Measurements from ENCODE around the gene UTRN.
A peak's percentile ranks its signal among the peaks of the same experiment; 100 is the strongest.

Gene UTRN

DNA sequence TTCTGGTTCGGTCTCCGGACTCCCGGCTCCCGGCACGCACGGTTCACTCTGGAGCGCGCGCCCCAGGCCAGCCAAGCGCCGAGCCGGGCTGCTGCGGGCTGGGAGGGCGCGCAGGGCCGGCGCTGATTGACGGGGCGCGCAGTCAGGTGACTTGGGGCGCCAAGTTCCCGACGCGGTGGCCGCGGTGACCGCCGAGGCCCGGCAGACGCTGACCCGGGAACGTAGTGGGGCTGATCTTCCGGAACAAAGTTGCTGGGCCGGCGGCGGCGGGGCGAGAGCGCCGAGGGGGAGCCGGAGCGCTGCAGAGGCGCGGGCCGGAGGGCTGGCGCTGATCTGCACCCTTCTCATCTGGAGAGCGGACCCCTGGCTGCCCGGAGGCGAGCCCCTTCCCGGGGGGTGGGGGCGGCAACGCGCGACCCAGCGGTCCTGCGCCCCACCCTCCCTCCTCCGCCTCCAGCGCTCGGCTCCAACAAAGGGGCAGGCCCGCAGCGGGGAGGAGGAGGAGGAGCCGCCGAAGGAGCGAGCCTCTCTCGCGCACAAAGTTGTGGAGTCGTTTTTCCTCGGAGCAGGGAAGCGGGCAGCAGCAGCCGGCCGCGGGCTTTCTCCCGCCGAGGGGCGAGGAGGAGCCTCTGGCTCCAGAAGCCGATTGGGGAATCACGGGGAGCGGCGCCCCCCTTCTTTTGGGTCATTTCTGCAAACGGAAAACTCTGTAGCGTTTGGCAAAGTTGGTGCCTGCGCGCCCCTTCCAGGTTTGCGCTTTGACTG is at the start of gene UTRN:
Gene UTRN (plus strand): TSS at position 553 of the 765 bp plus-strand sequence. CDS start 6,494 bp downstream, outside the sequence.
- peak; percentile 94 for DNase-seq (ENCODE audit: low read depth, low spot score)

DNA sequence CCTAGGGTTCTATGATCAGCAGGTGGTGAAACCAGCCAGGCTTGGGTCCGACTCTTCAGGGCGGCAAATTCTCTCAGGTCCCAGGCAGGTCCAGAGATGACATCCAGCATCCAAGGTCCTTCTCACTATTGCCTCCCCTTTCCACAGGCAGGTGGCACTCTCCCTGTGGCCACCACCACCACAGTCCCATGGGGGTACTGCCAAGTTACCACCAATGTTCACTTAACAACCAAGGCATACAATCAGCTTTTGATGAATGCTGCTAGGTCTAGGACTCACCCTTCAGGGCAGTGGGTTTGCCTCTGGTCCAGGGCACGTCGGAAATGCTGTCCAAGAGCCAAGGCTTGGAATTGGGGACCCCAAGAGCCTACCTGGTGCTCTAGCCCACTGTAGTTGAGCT is 40.4 kb upstream of the UTRN start:
- no peak for DNase-seq (ENCODE audit: low read depth, low spot score)

DNA sequence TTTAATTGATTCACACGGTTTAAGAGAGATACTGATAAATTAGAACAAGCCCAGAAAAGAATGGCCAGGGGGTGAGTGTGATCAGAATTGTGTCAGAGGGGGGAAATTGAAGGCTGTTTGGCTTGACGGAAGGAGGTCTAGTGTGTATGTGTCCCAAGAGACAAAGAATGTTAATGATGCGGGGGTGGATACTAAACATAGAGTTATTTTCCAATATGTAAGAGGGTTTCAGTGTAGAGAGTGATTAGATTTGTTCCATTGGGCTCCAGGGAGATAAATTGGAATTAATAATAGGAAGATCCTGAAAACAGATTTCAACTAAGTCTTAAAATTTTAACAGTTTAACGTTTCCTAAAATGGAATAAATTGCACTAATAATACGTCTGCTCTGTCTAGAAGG is 38.1 kb upstream of the UTRN start:
- DNase-seq (ENCODE audit: low read depth, low spot score): no peak

DNA sequence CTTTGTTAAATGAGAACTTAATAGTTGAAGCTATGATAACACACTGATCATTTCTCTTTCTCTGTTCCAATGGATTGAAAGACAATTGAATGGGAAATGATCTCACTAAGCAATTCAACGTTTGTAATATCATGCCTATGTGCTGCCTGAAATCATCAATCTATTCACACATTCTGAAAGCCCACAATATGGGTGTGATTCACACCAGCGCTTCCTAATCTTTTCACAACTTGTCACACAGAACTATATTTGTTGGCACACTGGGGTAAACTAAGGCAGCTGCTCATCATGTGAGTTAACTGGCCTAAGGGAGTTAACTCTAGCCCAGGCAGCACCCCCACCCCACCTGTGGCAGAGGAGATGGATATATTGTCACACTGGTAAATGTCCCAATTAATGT is 37.1 kb upstream of the UTRN start:
- no peak for DNase-seq (ENCODE audit: low read depth, low spot score)

DNA sequence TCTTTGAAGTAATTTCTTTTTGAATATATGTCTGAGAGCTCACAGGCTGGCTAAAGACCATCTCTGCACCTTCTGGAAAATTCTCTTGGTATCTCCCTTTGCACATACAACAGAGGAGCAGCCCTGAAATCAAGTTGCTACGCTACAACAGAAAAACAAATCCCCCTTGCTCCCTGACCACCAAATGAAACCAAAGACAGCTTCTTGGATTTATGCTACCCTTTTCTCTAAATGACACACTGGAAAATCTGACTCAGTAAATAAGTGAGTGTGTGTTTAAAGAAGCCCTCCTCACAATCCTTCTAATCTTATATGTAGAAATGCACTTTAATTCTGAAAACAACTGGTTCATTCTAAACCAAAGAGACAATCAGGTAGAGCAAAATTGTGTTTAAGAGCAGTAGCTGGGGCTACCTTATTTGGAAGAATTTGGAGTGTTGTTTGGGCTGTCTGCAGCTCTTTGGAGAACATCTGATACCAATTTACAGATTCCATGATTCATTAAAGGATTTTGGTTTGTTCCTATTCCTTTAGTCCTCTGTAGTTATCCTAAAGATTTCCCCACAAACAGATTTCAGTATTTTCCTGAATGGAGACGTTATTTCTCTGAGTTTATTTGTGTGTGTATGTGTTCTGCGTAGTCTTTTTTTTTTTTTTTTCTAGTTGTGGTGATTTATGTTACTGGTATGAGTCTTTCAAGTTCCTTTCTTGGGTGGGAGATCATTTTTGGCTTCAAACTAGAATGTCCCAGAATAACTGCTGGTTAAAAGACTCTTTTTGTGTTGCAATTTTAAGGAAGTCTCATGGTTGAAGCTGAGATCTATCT is 36.4 kb upstream of the UTRN start:
- DNase-seq (ENCODE audit: low read depth, low spot score): no peak

DNA sequence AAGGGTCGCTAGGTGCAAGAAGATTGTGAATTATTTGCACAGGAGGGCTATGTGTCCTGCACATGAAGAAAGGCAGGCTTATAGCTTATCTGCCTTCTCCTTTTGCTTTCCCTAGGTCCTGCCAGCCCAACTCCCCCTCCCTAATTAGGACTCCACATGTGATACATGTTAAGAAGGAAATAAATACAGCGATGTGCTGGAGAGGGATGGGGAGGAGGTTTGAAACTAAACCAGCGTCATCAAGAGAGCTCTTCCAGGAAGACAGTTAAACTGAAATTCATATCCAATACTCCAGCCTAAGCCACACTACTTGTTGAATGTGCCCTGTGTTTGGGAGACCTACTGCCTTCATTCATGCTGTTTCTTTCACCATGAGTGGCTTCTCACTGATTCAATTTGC is 34.9 kb upstream of the UTRN start:
- no peak for DNase-seq (ENCODE audit: low read depth, low spot score)

DNA sequence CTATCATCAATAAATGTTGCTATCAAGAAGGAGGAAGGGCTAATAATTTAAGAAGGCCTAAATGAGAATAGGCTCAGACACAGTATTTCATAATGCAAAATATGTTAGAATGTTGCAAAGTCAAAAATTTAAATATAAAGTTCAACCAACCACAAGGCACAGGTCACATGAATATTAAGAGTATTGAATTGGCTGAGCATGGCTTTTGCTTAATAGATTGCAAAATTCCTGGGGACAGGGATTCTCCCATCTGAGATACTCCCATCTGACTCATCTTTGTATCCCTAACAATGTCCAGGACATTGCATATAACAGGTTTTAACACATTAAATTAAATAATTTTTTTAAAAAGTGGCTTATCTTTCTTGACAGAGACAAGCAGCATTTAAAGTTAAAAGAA is 32.9 kb upstream of the UTRN start:
- no peak for DNase-seq (ENCODE audit: low read depth, low spot score)

DNA sequence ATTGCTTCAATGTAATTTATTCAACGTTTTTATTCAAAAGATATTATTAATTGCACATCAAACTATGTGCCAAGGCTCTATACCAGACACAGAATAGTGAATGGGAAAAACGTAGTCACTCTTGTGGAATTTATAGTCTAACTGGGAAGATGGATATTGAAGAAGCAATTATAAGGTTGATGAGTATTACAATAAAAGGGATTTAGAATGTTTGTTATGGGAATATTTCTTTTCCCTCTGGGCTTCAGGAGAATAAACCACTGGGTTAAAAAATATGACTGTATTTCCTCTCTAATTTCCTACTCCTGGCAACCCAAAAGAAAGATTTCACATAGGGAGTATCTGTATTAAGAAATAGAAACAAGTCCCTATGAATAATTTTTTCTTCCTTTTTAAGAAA is 25.1 kb upstream of the UTRN start:
- no peak for DNase-seq (ENCODE audit: low read depth, low spot score)

DNA sequence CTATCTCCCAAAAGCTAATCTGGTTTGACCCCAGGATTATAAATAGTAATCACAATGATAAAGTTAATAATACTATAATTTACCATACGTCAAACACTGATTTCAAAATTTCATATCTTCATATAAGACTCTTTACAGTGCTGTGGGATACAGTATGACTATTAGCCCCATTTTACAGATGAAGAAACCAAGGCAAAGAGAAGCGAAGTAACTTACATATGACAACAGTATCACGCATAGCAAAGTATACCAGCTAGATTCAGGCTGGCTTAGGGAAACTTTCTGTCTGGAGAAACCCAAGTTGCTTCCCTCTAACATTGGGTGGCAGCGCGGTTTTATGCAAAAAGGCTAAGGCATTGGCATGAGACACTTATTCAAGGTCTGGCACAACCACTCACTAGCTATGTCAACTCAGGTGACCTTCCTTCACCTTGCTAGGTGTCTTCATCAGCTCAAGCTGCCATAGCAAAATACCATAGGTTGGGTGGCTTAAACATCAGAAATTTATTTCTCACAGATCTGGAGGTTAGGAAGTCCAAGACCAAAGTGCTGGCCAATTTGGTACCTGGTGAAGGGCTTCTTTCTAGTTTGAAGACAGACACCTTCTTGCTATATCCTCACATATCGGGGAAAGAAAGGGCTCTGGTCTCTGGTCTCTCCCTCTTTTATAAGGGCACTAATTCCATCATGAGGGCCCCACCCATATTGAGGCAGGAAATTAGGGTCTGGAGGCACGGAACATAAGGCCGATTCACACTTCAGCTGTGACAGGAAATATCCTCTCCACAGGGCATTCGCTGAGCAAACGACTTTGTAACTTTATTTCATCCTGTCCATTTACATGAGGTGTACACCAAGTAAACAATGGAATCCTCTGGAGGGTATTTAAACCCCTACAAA is 22.4 kb upstream of the UTRN start:
- no peak for DNase-seq (ENCODE audit: low read depth, low spot score)

DNA sequence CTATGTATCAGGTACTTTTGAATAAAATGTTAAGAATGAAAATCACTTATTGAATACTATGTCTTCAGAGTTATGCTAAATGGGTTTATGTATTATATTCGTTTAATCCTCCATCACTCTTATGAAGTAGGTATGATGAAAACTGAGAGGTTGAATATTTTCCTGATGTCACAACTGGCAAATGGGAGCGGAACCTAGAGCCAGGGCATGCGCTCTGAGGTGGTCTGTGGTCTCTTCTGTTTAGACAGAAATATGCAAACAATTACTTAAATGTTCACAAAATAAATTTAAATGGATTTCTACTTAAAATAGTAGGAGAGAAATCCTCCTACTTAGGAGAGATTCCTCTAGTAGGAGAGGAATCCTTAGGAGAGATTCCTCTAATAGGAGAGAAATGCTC is 21.3 kb upstream of the UTRN start:
- no peak for DNase-seq (ENCODE audit: low read depth, low spot score)

DNA sequence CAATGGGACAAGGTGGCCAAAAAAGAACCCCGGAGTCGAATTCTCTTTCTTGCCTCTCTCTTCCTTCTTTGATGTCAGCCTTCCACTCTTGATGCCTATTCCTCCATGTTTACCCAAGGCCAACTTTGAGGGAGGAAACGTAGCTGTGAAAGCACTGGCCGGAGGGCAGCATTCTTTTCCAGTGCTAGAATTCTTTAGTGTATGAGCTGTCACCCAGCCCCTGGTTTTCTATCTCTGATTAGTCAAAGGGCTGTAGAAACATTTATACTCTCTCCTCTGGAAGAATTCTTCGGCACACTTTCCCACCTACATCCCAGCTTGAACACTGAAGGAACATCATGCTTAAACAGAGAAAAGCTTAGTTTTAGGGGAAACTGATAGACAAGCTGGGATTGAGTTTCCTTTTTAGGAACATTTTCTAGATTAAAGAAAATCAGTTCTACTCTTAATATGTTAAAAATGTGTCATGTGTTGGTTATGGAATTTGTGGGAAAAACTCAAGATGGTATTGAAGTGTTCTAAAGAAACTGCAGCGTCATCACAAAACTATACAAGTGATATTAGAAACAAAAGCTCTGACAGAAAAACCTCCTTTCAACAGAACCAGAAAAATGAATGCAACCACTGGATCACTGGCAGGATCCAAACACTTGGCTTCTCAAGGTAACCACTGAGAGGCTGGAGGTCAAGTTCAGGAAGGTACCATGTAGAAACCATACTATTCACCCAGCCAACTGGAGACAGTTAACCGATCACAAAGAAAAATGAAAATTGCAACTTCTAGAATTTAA is 20.7 kb upstream of the UTRN start:
- peak; percentile 93 for DNase-seq (ENCODE audit: low read depth, low spot score)

DNA sequence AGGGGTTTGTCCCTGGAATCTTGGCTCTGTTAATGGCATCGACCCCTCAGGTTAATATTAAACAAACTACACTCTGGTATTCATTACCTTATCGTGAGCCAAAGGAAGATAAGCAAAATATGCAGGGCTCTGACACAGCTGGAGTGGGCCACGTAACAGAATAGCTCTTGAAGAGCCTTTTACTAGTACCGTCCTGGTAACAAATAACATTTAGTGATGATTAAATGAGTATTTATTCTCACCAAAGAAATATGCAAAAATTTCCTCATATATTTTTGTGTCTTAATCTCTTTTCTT is 20.1 kb upstream of the UTRN start:
- no peak for DNase-seq (ENCODE audit: low read depth, low spot score)

DNA sequence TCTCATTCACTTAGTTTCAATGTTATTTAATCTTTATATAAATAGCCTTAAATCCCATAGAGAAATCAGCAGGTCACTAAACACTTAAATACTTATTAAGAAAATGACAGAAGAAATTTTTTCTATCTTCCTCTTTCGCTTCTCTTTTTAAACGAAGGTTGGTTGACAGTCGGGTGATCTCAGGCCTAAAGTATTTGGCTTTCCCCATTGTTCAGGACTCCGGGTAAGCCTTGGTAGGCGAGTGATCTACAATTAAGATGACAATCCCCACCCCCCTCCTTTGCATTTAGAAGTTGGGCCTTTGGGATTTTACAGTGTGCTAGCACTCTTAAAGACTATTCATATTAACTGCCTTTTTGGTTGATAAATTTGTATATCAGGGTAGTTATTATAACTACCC is 19.7 kb upstream of the UTRN start:
- peak; percentile 87 for DNase-seq (ENCODE audit: low read depth, low spot score)

DNA sequence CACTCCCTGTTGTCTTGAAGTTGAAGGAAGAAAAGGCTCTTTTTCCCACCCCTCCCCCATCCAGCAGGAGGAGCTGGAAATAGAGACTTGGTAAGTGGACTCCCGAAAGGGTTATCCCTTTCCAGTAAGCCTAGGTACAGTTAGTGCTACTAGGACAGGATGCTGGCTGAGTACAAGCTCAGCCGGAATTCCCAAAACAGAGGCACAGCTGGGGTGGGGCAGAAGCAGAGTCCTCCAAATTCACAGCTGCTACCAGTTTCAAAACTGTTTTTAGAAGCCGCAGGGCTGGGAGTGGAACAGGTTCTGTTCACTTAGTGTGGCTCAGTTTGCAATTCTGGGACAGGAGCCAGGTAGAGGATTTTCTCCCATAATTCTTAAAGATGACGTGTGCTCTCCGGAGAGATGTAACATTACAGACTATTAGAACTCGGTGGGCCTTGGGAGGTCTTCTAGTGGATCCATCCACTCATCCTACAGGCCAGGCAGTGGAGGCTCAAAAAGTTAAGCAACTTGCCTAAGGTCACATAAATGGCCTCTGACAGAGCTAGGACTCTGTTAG is 19.0 kb upstream of the UTRN start:
- DNase-seq (ENCODE audit: low read depth, low spot score): peak; percentile 95

DNA sequence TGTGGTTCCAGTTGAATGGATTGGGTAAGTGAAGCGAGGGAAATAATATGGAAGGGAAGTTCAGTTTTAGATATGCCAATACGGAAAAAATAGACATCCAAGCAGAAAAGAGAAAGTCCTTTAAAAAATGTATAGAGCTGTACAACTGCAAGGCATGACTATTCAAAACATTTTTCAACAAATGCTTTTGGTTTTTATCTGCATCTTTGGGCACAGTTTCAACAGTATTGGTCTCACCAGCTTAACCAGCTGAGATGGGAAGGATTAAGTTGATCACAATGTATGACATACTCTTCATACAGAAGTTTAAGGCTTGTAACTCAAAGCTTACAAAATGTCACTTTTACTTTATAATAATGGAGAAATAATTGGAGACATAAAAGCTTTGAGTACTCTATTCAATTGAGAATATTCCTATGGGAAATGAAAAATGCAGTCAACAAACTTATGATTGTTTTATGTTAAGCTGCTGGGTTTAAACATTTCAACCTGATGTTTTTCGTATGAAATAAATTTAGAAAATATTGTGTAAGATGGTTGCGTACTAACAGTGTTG is 16.3 kb upstream of the UTRN start:
- DNase-seq (ENCODE audit: low read depth, low spot score): no peak

DNA sequence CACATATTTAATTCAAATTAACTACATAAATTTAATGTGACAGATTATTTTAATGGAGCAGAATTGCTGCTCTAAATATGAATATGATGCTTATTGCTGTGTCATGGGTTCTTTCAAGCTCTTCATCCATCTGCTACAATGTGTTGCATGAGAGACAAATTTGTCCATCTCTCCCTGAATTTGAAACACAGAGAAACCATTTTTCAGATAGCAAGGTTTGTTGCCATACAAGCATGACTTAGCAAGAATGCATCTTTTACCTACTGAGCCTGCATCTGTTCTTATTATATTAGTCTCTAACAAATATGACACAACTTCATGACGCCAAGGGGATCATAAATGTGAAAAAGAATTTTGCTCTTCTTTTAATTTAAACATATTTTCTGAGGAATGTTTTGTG is 8.0 kb upstream of the UTRN start:
- DNase-seq (ENCODE audit: low read depth, low spot score): no peak

DNA sequence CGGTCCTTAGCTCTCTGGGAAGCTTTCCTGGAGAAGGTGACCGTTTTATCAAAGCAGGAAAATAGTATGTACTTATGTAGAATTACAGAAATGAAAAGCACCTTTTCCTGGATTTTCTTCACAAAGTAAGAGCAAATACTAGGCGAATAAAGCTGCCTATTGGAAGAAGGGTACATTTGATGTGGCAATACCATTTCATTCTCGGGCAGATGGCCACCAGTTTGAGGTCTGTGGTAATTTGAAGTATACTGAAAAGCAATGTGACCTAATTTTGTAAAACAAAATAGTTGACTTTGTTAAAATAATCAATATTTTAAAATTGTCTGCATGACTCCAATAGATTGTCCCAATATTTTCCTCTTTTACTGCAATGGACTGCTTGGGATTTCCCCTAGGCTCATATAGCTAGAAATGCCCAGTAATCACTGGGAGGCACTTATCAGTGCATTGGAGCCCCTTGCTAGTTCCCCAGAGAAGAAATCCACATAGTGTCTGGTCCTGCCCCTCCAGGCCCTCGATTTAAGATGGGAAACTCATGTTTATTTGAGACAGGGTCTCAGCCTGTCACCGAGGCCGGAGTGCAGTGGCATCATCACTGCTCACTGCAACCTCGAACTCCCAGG is 7.4 kb upstream of the UTRN start:
- DNase-seq (ENCODE audit: low read depth, low spot score): no peak

DNA sequence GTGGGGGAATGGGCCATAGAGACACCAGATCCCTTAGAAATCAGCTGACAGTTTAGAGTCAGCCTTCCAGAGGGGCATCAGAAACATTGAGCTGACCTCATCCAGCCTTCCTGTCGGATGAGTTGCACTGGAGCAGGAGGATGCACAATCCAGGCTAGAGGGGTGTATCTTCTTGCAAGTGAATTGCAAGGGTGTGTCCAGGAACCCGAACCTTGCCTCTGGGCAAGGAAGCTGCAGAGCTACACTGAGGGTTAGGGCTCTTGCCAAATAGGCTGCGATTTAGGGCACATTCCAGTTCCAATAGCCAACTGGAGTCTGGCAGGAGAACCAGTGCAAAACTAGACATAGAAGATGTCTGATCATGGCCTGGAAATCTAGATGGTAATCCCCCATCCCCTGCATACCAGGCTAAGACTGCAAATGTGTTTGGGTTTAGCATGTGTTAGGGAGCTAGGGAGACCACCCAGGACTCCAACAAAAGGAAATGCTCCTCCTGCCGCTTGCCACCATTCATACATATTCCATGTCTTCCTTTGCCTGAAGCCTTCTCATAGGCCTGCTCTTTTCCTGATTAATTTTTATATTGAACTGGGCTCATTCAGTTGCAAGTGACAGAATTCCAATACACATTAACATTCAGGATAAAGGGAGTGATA is 6.3 kb upstream of the UTRN start:
- peak; percentile 86 for DNase-seq (ENCODE audit: low read depth, low spot score)

DNA sequence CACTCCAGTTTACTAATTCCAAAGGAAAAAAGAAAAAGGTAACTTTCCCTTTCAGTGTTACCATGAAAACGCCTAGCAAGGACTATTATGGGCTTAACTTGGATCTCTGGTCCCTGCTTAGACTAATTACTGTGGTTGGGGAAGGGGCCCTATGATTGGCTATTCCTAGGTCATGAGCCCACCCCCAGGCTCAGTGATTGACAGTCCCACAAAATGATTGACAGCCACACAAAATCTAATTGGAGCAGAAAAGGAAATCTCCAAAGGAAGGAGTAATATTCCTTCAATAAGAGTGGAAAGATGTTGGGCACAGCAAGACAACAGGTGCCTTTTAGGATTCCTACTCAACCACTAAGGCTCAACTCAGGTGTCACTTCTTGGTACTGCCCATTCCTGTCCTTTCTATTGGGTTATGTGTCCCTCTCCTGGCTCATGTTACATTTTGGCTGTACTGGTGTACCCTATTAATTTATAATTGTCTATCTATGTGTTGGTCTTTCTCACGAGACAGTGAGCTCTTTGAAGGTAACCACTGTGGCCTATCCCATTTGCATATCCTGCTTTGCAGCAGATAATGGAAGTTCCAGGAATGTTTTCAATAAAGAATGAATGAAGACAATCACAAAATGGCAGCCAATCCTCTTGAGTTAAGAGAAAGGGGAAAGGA is 5.5 kb upstream of the UTRN start:
- DNase-seq (ENCODE audit: low read depth, low spot score): no peak

All from ELF-1 (cell line).